NK-92 treated with Interleukin-12 subunit alpha and Interleukin-12 subunit beta, amount 100 ng/mL, for 24 hours (cell line): ENCODE measurements around the gene AGXT.

ENCODE experiments used
- DNase-seq: peaks from one replicate; lab custom pipeline; 2025; lab: John Stamatoyannopoulos, UW

Gene AGXT

GRCh38 chr2:240868286-240869108 lies at the start of gene AGXT:
AGXT (plus strand) TSS chr2:240868824; CDS start chr2:240868866, 42 bp downstream.
- no peak for DNase-seq

- no peak for DNase-seq
These were observed 49.3 kb upstream of the AGXT start for GRCh38 chr2:240819126-240819857.

DNA sequence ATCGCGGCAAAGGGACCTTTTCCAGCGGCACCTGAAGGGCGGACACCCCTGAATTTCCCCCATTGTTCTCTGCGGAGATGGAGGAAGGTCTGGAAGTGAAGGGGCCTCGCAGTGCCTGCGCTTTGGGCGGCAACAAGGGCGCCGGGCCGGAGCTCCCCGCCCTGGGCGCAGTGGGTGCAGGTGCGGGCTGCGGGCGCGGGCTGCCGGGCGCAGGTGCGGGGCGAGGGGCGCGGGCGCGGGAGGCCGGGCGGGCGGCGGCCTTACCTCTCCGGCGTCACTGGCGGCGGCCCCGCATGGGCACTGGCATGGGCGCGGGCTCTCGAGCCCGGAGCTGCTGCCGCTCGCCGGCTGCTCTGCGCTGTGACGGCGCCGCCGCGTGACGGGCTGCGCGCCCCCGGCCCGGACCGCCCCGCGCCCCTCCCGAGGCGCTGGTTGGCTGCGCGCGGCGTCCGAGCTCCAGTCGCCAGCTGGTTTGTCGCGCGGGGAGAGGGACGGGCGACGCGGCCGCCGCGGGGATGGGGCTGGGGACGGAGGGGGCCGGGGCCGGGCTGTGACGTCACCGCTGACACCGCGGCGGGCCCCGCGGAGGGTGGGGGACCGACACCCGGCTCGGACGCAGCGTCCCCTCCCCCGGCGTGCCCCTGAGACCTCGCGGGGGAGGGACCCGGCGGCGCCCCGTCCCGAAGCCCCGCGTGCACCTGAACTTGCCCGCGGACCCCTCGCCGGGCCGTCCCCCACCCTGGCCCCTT lies 48.6 kb upstream of the AGXT start, which contains the start of gene KIF1A:
Gene KIF1A (minus strand): TSS at position 362 of the 749 bp plus-strand sequence. CDS start 22,467 bp downstream, outside the sequence.
- no peak for DNase-seq

GRCh38 chr2:240820607-240821428 lies 47.8 kb upstream of the AGXT start:
- DNase-seq, result no peak

GRCh38 chr2:240821429-240821778 lies 47.2 kb upstream of the AGXT start:
- DNase-seq, result no peak

DNA sequence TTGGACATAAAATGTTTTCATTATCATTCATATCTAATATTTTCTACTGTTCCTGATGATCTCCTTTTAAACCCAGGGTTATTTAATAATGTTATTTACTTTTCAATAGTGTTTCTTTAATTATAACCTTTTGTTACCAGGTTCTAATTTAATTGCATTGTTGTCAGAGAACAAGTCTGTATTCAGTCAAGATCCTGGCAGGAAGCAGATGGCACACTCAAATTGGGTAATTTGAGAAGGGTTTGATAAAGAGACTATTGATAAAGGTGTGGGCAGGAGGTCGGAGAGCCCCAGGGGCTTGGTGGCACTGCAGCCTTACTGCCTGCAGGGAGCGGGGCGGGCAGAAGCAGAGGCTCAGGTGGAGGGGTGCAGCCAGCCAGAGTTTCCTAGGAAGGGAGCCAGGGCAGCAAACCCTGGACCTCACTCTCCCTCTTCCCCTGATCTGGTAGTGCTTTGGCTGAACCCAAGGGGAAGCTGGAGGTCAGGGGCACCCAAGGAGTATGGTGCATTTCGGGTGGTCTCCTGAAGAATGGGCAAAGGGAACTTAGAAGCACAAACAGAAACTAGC lies 46.3 kb upstream of the AGXT start:
- DNase-seq, result no peak

DNA sequence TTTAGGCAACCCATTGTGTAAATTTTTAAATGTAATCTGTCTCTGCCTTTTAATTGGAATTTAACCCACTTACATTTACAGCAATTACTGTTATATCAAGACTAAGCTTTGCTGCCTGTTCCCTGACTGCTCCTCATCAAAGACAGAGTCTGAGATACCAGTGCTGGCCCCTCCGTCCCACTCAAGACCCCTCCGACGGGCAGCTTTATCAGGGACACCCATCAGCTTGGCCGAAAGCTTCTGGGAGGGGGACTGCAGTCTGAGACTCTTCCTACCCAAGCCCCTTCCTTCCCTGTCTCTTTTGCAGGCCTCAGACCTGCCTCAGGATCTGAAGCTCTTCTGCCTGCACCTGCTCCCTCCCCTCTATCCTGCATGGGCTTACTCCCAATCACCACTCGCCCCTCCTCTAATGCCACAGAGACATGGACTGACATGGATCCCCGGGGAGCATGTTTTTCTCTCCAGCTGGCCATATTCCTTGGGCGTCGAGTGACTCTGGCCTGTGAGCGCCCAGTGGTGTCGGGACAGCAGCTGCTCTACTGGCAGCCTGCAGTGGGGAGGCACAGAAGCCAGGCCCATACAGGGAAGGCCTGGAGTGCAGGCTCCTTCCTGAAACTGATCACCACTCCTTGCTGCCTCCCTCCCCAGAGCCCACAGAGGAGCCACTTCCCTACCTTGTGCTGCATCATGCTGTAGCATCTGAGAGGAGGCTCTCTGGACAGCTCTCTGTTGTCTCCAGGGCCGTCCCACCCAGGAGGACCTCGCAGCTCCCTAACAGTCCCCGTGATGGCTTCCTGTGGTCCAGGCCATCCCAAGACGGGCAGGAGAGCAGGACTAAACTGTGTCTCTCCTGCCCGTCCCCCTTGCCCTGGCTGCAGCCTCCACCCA lies 44.9 kb upstream of the AGXT start:
- DNase-seq, result no peak

DNA sequence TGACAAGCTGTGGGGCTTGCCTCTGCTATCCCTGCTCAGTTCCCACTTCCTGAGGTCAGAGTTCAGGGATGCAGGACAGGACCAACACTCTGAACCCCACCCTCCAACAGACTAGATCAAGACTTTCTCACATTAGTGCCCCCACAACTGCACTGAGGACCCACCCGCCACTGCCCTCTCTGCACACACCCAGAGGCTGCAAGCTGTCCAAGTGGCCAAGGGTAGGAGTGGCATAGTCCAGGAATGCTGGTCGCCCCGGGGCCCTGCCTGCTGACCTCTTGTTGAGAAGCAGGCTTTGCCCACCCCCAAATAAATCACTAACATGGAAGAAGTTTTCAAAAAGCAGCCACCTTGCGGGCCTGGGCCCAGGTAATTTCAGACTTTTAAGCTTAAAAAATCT lies 43.1 kb upstream of the AGXT start:
- DNase-seq, result no peak

DNA sequence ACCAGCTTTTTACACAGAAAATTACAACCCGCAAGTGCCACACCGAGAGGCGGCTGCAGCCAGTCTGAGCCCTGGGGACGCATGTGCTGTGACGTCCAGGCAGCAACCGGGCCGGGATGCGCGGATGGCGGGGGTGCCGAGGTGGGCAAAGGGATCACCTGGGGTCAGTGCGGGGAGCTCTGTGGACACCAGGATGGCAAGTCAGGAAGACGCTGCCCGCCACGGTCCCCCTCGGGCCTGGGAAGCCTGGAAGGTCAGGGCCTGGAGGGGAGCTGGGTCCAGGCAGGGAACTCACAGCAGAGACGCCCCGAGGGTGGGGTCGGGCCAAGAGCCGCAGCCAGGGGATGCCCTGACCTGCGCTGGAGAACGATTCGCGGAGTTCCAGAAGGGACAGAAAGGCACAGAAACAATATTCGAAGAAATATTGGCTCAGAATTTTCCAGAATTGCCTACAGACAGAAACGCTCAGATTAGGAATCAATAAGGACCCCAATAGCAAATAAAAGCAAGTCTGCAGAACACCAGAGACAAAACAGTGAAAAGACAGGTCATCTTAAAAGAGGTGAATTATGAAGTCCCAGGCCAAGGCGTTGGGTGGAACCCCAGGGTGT lies 36.9 kb upstream of the AGXT start:
- DNase-seq, result no peak

DNA sequence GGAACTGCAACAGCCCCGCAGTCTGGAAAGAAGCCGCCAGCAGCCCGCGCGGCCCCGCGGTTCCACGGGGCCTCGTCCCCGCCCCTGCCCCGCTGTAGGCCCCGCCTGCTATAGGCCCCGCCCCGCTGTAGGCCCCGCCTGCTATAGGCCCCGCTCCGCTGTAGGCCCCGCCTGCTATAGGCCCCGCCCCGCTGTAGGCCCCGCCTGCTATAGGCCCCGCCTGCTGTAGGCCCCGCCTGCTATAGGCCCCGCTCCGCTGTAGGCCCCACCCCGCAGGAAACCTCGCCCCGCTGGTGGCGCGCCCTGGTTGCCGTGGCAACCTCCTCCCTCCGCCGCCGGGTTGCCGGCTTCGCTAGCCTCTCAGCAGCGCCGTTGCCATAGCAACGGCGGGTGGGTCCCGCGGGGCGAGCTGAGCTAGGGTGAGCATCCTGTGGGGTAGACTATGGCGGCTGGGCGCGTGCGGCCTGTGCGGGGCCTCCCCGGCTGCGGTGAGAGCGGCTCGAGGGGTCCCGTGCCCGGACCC lies 36.4 kb upstream of the AGXT start:
- DNase-seq, result no peak

DNA sequence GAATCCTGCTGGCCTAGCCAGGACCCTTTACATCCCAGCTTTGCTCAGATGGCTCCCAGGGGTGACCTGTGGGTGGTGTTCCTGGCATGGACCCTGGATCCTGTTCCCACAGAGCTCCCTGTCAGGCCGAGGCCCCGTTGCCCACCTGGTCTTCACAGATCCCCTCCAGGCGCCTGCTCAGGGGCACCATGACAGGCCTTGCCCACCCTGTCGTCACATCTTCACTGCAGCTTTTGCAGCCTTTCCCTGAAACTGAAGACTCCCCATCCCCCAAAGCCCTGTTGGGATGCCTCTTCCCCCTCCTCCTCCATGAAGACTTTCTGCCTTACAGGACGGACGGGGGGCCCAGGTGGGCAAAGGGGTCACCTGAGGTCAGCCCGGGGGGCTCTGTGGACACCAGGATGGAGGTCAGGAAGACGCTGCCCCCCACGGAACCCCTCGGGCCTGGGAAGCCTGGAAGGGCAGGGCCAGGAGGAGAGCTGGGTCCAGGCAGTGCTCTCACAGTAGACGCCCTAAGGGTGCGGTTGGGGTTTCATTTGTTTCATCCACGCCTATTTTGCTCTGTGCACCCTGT lies 35.6 kb upstream of the AGXT start:
- no peak for DNase-seq

DNA sequence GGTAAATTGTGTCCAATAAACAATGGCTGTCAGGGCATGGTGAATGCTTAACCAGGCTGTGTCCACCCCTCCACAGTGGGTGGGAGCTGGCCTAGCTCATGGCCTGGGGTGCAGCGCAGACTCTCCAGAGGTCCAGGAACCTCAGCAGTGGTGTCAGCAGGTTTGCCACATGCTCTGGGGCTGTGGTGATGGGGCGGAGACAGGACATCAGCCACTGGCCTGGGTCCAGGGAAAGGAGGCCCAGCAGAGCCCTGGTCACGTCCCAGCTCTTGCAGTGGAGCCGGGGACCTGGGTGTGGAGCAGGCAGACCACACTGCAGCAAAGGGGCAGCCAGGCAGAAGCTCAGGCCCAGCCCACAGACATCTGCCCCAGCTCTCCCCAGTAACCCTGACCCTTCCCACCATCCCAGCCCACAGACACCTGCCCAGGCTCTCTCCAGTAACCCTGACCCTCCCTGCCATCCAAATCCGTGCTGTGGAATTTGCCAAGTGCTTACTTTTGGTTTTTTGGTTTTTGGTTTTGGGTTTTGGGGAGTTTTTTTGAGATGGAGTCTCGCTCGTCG lies 34.8 kb upstream of the AGXT start:
- DNase-seq, result no peak

GRCh38 chr2:240834377-240834975 lies 34.1 kb upstream of the AGXT start:
- DNase-seq, result no peak

- DNase-seq, result no peak
These were observed 33.1 kb upstream of the AGXT start for GRCh38 chr2:240835528-240835927.

DNA sequence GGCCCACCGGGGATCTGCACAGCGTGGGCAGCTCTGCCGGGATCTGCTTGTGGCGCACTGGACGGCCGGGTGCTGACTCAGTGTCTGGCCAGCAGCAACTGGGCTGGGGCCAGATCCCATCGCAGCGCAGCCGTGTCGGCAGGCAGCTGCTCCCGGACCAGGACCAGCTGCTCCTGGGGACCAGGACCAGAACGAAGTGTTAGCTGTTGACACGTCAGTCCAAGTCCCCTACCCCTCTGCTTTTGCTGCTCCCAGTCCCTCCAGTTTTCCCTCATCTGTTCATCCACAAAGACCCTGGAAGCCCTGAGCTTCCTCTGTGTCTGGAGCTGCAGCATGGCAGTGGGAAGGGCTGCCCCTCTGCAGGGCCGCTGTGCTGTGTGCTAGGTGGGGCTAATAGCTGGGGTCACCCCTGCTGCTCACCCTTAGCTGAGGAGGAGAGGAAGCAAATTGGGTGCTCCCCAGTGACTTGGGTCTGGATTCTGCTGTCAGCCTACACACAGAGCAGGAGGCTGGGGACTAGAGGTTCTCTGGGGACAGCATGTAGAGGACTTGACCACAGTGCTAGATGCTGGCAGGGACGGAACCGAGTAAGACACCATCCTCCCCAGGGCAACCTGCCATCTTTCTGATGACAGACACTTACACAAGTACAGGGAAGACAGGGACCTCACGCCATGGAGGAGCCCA lies 31.7 kb upstream of the AGXT start:
- no peak for DNase-seq

DNA sequence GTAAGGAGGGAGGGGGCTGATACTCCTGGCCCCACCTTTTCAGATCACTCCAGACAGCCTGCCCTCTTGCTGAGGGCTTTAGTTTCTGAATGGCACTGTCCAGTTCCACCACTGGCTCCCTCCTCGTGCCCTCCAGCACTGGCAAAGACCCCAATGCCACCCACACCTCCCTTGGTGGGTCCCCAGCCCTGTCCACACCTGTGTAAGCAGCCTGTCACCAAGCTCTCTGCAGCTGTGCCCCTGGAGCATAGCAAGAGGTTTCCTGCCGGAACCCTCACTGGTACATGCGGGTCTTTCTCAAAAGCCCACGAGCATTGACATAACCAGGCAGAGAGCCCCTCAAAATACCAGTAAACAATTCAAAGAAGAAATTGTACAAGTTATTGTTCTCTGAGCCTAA lies 31.0 kb upstream of the AGXT start:
- DNase-seq, result no peak

- no peak for DNase-seq
These were observed 29.2 kb upstream of the AGXT start for GRCh38 chr2:240839152-240840143.
